Peyer's patch (tissue), 4 donors: ENCODE measurements around the gene CCDC116.

Source experiments
- POLR2A ChIP-seq, 2 donors: fragments of 450-650 bp; IDR thresholded peaks; one replicate each; pipeline ENCODE4 v1.5.1; 2017; ENCODE audit warnings: antibody characterized with exemption in 2 of 2, mild to moderate bottlenecking in 2 of 2, moderate library complexity in 2 of 2
- TF ChIP-seq, protein P1 (sequence below), 6 experiments: fragments of 450-650 bp in 4 of 6; fragments of 200-600 bp in 2 of 6; sonication (generic) in 1 of 6; IDR thresholded peaks; one replicate each; pipeline ENCODE4 v1.5.1; 2017 to 2019; ENCODE audit warnings: antibody characterized with exemption in 6 of 6, mild to moderate bottlenecking in 3 of 6, moderate library complexity in 1 of 6

DNA sequence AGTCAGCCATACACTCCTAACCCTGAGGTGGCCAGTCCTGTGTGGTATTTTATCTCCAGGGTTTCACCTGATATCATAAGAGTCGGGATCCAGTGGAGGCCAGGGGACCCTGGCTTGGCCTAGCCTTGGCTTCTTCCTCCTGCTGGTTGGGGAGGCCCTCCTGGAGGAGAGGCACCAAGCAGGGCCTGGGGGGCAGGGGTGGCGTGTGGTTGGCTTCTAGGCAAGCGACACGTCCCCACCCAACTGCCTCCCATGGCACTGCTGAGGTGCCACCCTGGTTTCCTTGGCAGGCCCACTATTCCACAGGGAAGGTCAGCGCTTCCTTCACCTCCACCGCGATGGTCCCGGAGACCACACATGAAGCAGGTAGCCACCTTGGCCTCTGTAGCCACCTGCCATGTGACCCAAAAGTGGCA, 53.6 kb downstream of the CCDC116 start:
- TF ChIP-seq, protein P1, sequence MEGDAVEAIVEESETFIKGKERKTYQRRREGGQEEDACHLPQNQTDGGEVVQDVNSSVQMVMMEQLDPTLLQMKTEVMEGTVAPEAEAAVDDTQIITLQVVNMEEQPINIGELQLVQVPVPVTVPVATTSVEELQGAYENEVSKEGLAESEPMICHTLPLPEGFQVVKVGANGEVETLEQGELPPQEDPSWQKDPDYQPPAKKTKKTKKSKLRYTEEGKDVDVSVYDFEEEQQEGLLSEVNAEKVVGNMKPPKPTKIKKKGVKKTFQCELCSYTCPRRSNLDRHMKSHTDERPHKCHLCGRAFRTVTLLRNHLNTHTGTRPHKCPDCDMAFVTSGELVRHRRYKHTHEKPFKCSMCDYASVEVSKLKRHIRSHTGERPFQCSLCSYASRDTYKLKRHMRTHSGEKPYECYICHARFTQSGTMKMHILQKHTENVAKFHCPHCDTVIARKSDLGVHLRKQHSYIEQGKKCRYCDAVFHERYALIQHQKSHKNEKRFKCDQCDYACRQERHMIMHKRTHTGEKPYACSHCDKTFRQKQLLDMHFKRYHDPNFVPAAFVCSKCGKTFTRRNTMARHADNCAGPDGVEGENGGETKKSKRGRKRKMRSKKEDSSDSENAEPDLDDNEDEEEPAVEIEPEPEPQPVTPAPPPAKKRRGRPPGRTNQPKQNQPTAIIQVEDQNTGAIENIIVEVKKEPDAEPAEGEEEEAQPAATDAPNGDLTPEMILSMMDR (IDR thresholded peaks at IDR 0.05) = no peak
- TF ChIP-seq POLR2A (IDR thresholded peaks at IDR 0.05) = no peak
